Measurements from ENCODE around the gene GZF1.

DNA sequence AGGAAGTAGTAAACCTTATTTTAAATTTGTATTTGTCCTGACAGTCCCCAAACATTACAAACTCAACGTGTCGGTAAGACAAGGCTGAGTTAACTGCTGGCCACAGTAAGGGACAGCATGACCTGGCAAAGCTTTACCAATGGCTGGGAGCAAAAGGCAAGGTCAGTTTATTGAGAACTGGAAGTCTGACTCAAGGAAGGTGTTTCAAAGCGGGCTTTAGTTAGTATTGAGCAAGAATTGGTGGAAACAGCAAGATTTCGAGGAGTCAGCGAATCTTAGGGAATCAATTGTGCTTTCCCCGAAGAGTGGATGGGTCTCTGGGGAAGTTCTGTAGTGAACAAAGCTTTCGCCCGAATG, 885 bp upstream of the GZF1 start:
- no peak for TF ChIP-seq POLR2A (IDR thresholded peaks at IDR 0.05)
- TF ChIP-seq, protein P1, sequence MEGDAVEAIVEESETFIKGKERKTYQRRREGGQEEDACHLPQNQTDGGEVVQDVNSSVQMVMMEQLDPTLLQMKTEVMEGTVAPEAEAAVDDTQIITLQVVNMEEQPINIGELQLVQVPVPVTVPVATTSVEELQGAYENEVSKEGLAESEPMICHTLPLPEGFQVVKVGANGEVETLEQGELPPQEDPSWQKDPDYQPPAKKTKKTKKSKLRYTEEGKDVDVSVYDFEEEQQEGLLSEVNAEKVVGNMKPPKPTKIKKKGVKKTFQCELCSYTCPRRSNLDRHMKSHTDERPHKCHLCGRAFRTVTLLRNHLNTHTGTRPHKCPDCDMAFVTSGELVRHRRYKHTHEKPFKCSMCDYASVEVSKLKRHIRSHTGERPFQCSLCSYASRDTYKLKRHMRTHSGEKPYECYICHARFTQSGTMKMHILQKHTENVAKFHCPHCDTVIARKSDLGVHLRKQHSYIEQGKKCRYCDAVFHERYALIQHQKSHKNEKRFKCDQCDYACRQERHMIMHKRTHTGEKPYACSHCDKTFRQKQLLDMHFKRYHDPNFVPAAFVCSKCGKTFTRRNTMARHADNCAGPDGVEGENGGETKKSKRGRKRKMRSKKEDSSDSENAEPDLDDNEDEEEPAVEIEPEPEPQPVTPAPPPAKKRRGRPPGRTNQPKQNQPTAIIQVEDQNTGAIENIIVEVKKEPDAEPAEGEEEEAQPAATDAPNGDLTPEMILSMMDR (IDR thresholded peaks at IDR 0.05 in 4 of 5, conservative IDR thresholded peaks at IDR 0.05 in 1 of 5), result no peak
